Stimulated activated CD8-positive, alpha-beta memory T cell treated with anti-CD3 and anti-CD28 coated beads, Interleukin-7, amount 100 ng/mL, for 24 hours (primary cell): ENCODE results near the gene NCOA3.
A peak's percentile ranks its signal among the peaks of the same experiment; 100 is the strongest.

Experiments
- DNase-seq: peaks from one replicate; pipeline ENCODE4 v3.0.0-alpha.2; 2020; ENCODE audit warnings: low read depth

The NCOA3 gene

GRCh38 chr20:47642624-47643023 lies 140.9 kb downstream of the NCOA3 start:
- DNase-seq: no peak

GRCh38 chr20:47645632-47646031 lies 143.9 kb downstream of the NCOA3 start:
- no peak for DNase-seq

GRCh38 chr20:47647994-47648393 lies 146.3 kb downstream of the NCOA3 start:
- no peak for DNase-seq

GRCh38 chr20:47648943-47649342 lies 147.3 kb downstream of the NCOA3 start:
- DNase-seq: no peak

- DNase-seq: no peak
Measured at GRCh38 chr20:47652301-47652700, 150.6 kb downstream of the NCOA3 start.

- no peak for DNase-seq
Measured at GRCh38 chr20:47652794-47653193, 151.1 kb downstream of the NCOA3 start.

- DNase-seq: no peak
Measured at GRCh38 chr20:47653869-47654268, 152.2 kb downstream of the NCOA3 start.

GRCh38 chr20:47654370-47654769 lies 152.7 kb downstream of the NCOA3 start:
- DNase-seq: no peak

GRCh38 chr20:47655635-47656034 lies 153.9 kb downstream of the NCOA3 start:
- DNase-seq: no peak

- DNase-seq: no peak
Measured at GRCh38 chr20:47656318-47656717, 154.6 kb downstream of the NCOA3 start.

- no peak for DNase-seq
Measured at GRCh38 chr20:47659904-47660601, 158.4 kb downstream of the NCOA3 start.

GRCh38 chr20:47660602-47660905 lies 158.9 kb downstream of the NCOA3 start:
- no peak for DNase-seq

- no peak for DNase-seq
Measured at GRCh38 chr20:47660983-47661700, 159.5 kb downstream of the NCOA3 start.

- DNase-seq: no peak
Measured at GRCh38 chr20:47661714-47662113, 160.0 kb downstream of the NCOA3 start.

GRCh38 chr20:47662483-47663353 lies 161.0 kb downstream of the NCOA3 start:
- no peak for DNase-seq

- DNase-seq: peak; percentile 56
Measured at GRCh38 chr20:47663354-47664067, 161.8 kb downstream of the NCOA3 start.

GRCh38 chr20:47664068-47664437 lies 162.4 kb downstream of the NCOA3 start:
- no peak for DNase-seq

GRCh38 chr20:47664744-47665143 lies 163.1 kb downstream of the NCOA3 start:
- DNase-seq: no peak

- DNase-seq: no peak
Measured at GRCh38 chr20:47665221-47665991, 163.7 kb downstream of the NCOA3 start.

- no peak for DNase-seq
Measured at GRCh38 chr20:47666304-47666703, 164.6 kb downstream of the NCOA3 start.

GRCh38 chr20:47667086-47667485 lies 165.4 kb downstream of the NCOA3 start:
- no peak for DNase-seq
